Measurements from ENCODE around the gene SPRR1A.

- TF ChIP-seq USF2 (IDR thresholded peaks at IDR 0.05; ENCODE audit: low read depth, low read length) (no peak), USF2 (CRISPR knock-in tag; IDR thresholded peaks at IDR 0.05; ENCODE audit: borderline replicate concordance) (no peak), NFATC3 (CRISPR knock-in tag; IDR thresholded peaks at IDR 0.05) (no peak), CTCF (CRISPR knock-in tag; IDR thresholded peaks at IDR 0.05) (no peak), ZNF367 (CRISPR knock-in tag; IDR thresholded peaks at IDR 0.05; ENCODE audit: borderline replicate concordance) (no peak), ADNP (CRISPR knock-in tag; IDR thresholded peaks at IDR 0.05) (no peak), E2F1 (CRISPR knock-in tag; IDR thresholded peaks at IDR 0.05) (no peak), SSRP1 (CRISPR knock-in tag; IDR thresholded peaks at IDR 0.05) (no peak), GTF3A (CRISPR knock-in tag; conservative IDR thresholded peaks at IDR 0.05) (no peak), JUNB (CRISPR knock-in tag; IDR thresholded peaks at IDR 0.05; ENCODE audit: borderline replicate concordance) (no peak), DNMT1 (CRISPR knock-in tag; IDR thresholded peaks at IDR 0.05) (no peak), ZMYM4 (CRISPR knock-in tag; IDR thresholded peaks at IDR 0.05) (no peak), ZNF616 (CRISPR knock-in tag; IDR thresholded peaks at IDR 0.05; ENCODE audit: low read depth) (no peak), CHD2 (IDR thresholded peaks at IDR 0.05; ENCODE audit: low read depth, low read length) (no peak), POLR2A (IDR thresholded peaks at IDR 0.05; ENCODE audit: insufficient read depth in 1 of 2, low read depth in 2 of 2, low read length in 2 of 2) (no peak)
Observed at GRCh38 chr1:152967201-152967600, 16.7 kb upstream of the SPRR1A start.

Data from HepG2 (cell line).